Regular cardiac myocyte (primary cell): ENCODE results near the gene TRMT1. TPM values are rescaled to one million over a fixed set of nuclear protein-coding genes. Genes with fewer than 3 reads are reported as not detected.

ENCODE experiments used
- total RNA-seq: library from RNA; depleted of rRNA; stranded (reverse); fragments of >200 nt; gene quantifications from 2 replicates; pipeline ENCODE4 v1.2.3, GENCODE V29; 2014

TRMT1 gene
- 41.4 and 43.1 TPM in 2 replicates for total RNA-seq

GRCh38 chr19:13116282-13117175, at the start of gene TRMT1:
TRMT1 (minus strand) TSS chr19:13116740; CDS start chr19:13116399, 341 bp downstream.

GRCh38 chr19:13150187-13150930, 33.8 kb upstream of the TRMT1 start, which contains the start of the genes IER2 and STX10:
IER2 (plus strand) TSS chr19:13150411; CDS start chr19:13153187, 2,776 bp downstream.
STX10 (minus strand) TSS chr19:13150375; CDS start chr19:13150173, 202 bp downstream.

GRCh38 chr19:13117772-13118423, 1.4 kb upstream of the TRMT1 start, which contains the start of gene NACC1:
NACC1 (plus strand) TSS chr19:13118264; CDS start chr19:13135208, 16,944 bp downstream.

DNA sequence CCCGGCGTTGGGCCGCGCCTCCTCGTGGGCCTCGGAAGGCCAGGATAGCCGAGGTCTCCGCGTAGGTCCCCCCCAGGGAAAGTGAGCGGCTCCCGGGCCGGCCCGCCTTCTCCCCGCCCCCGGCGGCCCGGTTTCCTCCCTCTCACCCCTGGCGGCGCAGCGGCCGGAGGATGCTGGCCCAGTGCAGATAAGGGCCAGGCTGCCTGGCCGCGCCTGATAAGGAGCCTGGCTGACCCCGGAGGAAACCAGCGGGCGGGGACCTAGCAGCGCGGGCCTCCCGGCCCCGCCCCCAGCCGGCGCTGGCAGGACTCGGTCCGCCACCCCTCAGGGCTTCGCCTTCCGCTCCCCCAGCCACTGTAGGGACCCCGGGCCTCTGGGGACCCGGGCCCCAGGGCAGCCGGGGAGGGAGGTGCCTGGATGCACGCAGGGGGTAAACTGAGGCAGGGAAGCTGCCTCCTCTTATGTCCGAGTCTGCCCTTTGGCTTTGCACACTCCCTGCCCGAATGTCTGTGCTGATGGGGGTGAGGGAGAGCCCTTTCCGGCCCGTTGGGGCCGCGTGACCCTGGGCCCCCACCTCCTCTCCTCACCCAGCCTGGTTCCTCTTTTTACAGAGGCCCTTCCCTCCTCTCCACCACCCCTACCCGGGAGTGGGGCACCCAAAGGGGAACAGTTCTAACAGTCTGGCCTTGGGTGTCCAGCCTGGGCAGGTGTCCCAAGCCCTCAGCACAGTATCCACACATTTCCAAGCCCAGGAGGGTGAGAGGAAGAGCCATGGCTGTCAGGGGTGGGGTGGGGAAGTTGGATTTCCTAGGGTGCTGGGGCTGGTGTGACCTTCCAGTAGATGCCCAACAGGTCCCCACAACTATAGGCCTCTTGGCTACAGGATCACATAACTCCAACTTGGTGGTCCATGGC, 13.6 kb downstream of the TRMT1 start, which contains the start of gene LYL1:
TSS of gene LYL1 (minus strand) at position 193 of the 915 bp plus-strand sequence. CDS start 1,687 bp downstream, outside the sequence.

Other genes with a start within 250 kb of the TRMT1 start
- 7.9 and 28.8 TPM in 2 replicates for gene DNASE2, start 235.3 kb downstream of the TRMT1 start, total RNA-seq
- not detected in 2 replicates for gene KLF1, start 229.5 kb downstream of the TRMT1 start, total RNA-seq
- gene GCDH, start 225.6 kb downstream of the TRMT1 start, total RNA-seq, result 30.4 and 48.3 TPM in 2 replicates
- gene SYCE2, start 197.4 kb downstream of the TRMT1 start, total RNA-seq, result 0.19 and 0.28 TPM in 2 replicates
- 55.8 and 94.5 TPM in 2 replicates for gene FARSA, start 183.0 kb downstream of the TRMT1 start, total RNA-seq
- gene CALR, start 178.1 kb downstream of the TRMT1 start, total RNA-seq, result 1,835 and 1,876 TPM in 2 replicates
- gene RAD23A, start 170.9 kb downstream of the TRMT1 start, total RNA-seq, result 42.6 and 75.7 TPM in 2 replicates
- gene GADD45GIP1, start 159.5 kb downstream of the TRMT1 start, total RNA-seq, result 13.5 and 41.2 TPM in 2 replicates
- not detected in 2 replicates for gene DAND5, start 147.2 kb downstream of the TRMT1 start, total RNA-seq
- 22.4 and 34.1 TPM in 2 replicates for gene NFIX, start 121.3 kb downstream of the TRMT1 start, total RNA-seq
- gene LYL1, start 13.9 kb downstream of the TRMT1 start, total RNA-seq, result 2.5 and 3.3 TPM in 2 replicates
- gene NACC1, start 1.5 kb upstream of the TRMT1 start, total RNA-seq, result 28.5 and 69.6 TPM in 2 replicates
- 54.4 and 67.7 TPM in 2 replicates for gene STX10, start 33.6 kb upstream of the TRMT1 start, total RNA-seq
- 12.1 and 73.0 TPM in 2 replicates for gene IER2, start 33.7 kb upstream of the TRMT1 start, total RNA-seq